SU-DHL-6 (cell line): ENCODE results near the gene POU5F1.

ENCODE experiments used
- EZH2phosphoT487 ChIP-seq: fragments of 200-600 bp; sonication (generic), shearing (Covaris generic); conservative IDR thresholded peaks from 2 replicates; pipeline ENCODE4 v1.6.1; 2018; ENCODE audit warnings: mild to moderate bottlenecking, antibody characterized with exemption, low read length, moderate library complexity, mixed read lengths
- TF ChIP-seq, protein P1 (sequence below): fragments of 200-600 bp; sonication (generic); IDR thresholded peaks from one replicate; pipeline ENCODE4 v1.5.1; 2017; ENCODE audit warnings: antibody characterized with exemption, mild to moderate bottlenecking, low read length, moderate library complexity; ENCODE audit not compliant: insufficient read depth, poor library complexity, severe bottlenecking

DNA sequence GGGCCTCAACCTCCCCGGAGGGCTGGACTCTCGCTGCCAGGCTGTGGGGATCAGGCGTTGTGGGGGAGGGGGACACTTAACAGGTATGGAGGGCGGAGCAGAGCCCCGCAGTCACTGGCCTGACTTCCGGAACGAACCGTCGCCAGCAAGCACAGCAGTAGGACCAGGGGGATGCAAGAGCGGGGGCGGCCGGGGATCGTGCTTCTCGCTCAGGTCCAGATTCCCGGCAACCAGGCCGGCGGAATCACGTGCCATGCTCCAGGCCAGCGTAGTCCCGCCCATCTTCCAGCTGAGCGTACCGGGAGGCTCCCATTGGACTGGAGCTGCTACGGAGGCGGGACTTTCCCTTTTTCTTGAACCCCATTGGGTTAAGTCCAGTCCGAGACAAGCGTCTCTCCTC lies 10.0 kb upstream of the POU5F1 start:
- TF ChIP-seq, protein P1, sequence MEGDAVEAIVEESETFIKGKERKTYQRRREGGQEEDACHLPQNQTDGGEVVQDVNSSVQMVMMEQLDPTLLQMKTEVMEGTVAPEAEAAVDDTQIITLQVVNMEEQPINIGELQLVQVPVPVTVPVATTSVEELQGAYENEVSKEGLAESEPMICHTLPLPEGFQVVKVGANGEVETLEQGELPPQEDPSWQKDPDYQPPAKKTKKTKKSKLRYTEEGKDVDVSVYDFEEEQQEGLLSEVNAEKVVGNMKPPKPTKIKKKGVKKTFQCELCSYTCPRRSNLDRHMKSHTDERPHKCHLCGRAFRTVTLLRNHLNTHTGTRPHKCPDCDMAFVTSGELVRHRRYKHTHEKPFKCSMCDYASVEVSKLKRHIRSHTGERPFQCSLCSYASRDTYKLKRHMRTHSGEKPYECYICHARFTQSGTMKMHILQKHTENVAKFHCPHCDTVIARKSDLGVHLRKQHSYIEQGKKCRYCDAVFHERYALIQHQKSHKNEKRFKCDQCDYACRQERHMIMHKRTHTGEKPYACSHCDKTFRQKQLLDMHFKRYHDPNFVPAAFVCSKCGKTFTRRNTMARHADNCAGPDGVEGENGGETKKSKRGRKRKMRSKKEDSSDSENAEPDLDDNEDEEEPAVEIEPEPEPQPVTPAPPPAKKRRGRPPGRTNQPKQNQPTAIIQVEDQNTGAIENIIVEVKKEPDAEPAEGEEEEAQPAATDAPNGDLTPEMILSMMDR: no peak
- no peak for TF ChIP-seq EZH2phosphoT487
